GM19452 (cell line): ENCODE data around the gene SCGB1D1.
"Not testable (repeated sequence)": the region's sequence is repeated elsewhere in the genome, so short reads cannot be mapped to it uniquely, and the experiment has no call there.

Experiments used
- ATAC-seq: cut with Tn5 transposase; IDR thresholded peaks from one replicate; pipeline ENCODE4 v1.9.1; 2021; ENCODE audit not compliant: unreplicated experiment

The SCGB1D1 gene

GRCh38 chr11:62157603-62158002 is 32.4 kb upstream of the SCGB1D1 start:
- no peak for ATAC-seq

GRCh38 chr11:62166371-62166770 is 23.6 kb upstream of the SCGB1D1 start:
- no peak for ATAC-seq

- ATAC-seq = no peak
Observed at GRCh38 chr11:62169448-62169847, 20.6 kb upstream of the SCGB1D1 start.

- ATAC-seq = no peak
Observed at GRCh38 chr11:62169935-62170334, 20.1 kb upstream of the SCGB1D1 start.

GRCh38 chr11:62171261-62171723 is 18.7 kb upstream of the SCGB1D1 start:
- ATAC-seq = no peak

- no peak for ATAC-seq
Observed at GRCh38 chr11:62172294-62172693, 17.7 kb upstream of the SCGB1D1 start.

- no peak for ATAC-seq
Observed at GRCh38 chr11:62176766-62177165, 13.2 kb upstream of the SCGB1D1 start.

GRCh38 chr11:62179995-62180394 is 10.0 kb upstream of the SCGB1D1 start:
- no peak for ATAC-seq

GRCh38 chr11:62181097-62181496 is 8.9 kb upstream of the SCGB1D1 start:
- no peak for ATAC-seq

GRCh38 chr11:62182147-62182891 is 7.7 kb upstream of the SCGB1D1 start:
- ATAC-seq = no peak

GRCh38 chr11:62186195-62186594 is 3.8 kb upstream of the SCGB1D1 start:
- ATAC-seq = no peak

- ATAC-seq = no peak
Observed at GRCh38 chr11:62193952-62194351, 3.9 kb downstream of the SCGB1D1 start.

- not testable (repeated sequence) for ATAC-seq
Observed at GRCh38 chr11:62195010-62195409, 5.0 kb downstream of the SCGB1D1 start.

GRCh38 chr11:62195945-62196344 is 5.9 kb downstream of the SCGB1D1 start:
- no peak for ATAC-seq

- not testable (repeated sequence) for ATAC-seq
Observed at GRCh38 chr11:62197400-62197799, 7.4 kb downstream of the SCGB1D1 start.

- ATAC-seq = no peak
Observed at GRCh38 chr11:62201376-62201775, 11.4 kb downstream of the SCGB1D1 start.

- no peak for ATAC-seq
Observed at GRCh38 chr11:62202910-62203309, 12.9 kb downstream of the SCGB1D1 start.

- ATAC-seq = no peak
Observed at GRCh38 chr11:62204430-62204829, 14.4 kb downstream of the SCGB1D1 start.

- ATAC-seq = no peak
Observed at GRCh38 chr11:62205441-62205840, 15.4 kb downstream of the SCGB1D1 start.

GRCh38 chr11:62206276-62207066 is 16.5 kb downstream of the SCGB1D1 start:
- not testable (repeated sequence) for ATAC-seq

- ATAC-seq = no peak
Observed at GRCh38 chr11:62208785-62209144, 18.7 kb downstream of the SCGB1D1 start.

- ATAC-seq = no peak
Observed at GRCh38 chr11:62217191-62217748, 27.3 kb downstream of the SCGB1D1 start.
